Effector CD4-positive, alpha-beta T cell (primary cell): ENCODE results near the gene PLCXD1.

ENCODE experiments used
- DNase-seq: peaks from one replicate; pipeline ENCODE4 v3.0.0-alpha.2; 2020

The PLCXD1 gene

DNA sequence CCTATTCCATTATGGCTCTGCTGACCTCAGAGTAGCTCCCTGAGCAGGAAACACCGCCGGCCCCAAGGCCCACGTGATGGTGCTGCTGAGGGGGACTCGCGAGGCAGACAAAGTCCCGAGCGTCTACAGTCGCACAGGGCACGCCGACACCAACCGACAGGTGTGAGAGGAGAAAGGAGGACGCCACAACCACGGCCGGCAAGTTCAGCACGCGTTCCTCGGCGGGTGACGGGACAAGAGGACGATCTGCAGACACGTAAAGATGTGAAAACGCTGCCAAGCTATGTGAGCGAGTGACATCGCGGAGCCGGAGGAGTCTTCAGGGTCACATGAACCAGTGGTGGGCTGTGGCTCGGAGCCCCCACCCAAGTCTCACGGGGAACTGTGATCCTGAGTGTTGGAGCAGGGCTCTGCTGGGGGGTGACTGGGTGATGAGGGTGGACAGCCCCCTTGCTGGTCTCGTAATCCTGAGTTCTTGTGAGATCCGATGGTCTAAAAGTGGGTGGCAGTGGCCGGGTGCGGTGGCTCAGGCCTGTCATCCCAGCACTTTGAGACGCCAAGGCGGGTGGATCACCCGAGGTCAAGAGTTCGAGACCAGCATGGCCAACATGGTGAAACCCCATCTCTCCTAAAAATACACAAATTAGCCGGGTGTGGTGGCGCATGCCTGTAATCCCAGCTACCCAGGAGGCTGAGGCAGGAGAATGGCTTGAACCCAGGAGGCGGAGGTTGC, 71.6 kb downstream of the PLCXD1 start:
- no peak for DNase-seq
